Activated T-cell treated with anti-CD3 and anti-CD28 coated beads, Interleukin-2, amount 50 U/mL, for 48 hours (primary cell): ENCODE results near the gene CREB3L2.

ENCODE experiments used
- DNase-seq, 2 experiments: peaks; one replicate each; pipeline ENCODE4 v3.0.0-alpha.2; 2020

CREB3L2 gene

DNA sequence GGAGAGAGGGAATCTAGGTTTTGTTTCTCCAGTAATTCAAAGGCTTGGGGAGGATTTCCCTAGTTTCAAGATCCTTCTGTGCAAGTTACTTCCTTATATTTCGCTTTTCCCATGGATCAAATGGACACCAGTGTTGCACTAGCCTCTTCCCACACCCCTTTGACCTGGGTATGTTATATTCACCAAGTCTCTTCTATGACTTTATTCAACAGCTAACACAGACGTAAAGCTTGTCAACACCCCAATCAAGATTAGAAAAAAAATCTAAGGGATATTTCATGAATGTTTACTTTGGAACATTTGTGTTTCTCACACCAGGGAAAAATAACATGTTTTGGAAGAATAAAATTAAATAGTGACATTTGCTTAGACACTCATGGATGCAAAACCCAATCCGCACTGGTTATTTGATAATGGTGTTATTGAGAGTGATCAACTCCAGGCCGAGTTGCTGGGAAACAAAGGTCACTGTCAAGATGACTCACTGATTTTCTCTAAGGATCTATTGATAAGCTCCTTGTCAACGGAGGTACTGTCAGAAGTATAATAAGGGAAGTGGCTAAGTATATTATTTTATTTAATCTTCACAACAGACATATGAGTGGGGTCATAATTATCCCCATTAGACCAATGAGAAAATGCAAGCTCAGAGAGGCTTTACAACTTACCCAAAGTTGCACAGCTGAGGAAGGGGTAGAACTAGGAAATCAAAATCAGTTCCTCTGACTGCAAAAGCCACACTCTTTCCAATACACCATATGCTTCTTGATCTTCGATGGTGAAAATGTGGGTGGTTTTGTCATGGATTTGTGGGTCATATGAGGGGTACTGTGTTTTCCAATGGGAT lies 52.2 kb downstream of the CREB3L2 start:
- DNase-seq, result no peak

- no peak for DNase-seq
These were observed 53.0 kb downstream of the CREB3L2 start for GRCh38 chr7:137948845-137949330.

DNA sequence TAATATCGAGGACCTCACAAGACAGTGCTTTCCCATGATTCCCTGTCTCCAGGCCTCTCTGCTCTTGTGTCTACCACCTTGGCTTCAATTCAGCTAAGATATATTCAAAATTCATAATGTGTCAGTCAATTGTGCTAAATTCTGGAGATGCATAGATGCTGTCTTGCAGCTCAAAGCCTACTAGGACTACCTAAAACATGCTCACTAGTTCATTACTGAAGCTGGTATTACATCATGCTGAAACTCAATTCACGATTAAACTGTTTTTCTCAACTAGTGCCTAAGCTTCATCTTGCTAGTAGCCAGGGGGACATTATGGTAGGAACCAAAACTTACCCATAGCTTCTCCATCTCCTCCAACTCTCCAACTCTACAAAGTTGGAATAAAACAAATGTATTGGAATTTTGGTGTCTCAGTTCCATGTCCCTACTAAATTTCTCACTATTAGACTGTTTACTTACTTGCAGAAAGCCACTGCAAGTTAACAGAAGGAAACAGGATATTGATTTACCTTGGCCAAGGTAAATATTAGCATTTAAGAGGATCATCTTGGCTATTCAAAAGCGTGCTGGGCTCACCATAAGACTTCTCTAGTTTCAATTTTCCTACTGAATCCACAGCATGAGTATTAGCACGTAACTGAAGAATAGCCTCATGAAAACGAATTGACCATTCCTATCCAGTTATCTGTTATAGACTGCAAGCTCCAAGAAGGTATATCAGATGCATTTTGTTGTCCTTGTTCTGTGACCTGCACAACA lies 53.6 kb downstream of the CREB3L2 start:
- no peak for DNase-seq

DNA sequence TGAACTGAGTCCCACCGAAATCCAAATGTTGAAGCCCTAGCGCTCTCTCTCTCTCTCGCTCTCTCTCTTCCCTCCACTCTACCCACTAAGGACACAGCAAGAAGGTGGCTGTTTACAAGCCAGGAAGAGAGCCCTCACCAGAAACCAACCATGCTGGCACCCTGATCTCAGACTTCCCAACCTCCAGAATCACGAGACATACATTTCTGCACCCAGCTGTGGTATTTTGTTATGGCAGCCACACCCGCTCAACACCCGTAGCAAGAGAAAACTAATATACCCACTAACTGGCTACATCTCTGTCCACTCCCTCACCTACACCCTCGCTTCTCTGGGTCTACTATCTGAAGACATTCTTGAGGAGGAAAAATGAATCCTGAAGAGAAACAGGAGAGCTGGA lies 54.8 kb downstream of the CREB3L2 start:
- no peak for DNase-seq

DNA sequence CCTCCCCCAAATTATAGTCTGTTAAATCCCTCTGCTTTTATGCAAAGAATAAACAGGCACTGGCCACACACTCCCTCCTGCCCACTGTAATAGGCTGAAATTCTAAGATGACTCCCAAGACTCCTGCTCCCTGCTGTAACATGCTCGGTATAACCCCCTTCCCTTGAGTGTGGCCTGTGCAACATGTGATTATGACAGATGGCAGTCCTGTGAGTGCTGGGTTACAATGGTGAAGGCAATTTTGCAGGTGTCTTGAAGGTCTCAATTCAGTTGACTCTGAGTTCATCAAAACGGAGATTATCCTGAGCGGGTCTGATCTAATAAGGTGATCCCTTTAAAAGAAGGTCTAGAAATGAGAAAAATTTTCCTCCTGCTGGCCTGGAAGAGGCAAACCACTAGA lies 55.9 kb downstream of the CREB3L2 start:
- no peak for DNase-seq

GRCh38 chr7:137944168-137944567 lies 57.7 kb downstream of the CREB3L2 start:
- no peak for DNase-seq

GRCh38 chr7:137943132-137943551 lies 58.7 kb downstream of the CREB3L2 start:
- no peak for DNase-seq

GRCh38 chr7:137942484-137943115 lies 59.3 kb downstream of the CREB3L2 start:
- DNase-seq, result no peak

- no peak for DNase-seq
These were observed 61.0 kb downstream of the CREB3L2 start for GRCh38 chr7:137940656-137941518.

DNA sequence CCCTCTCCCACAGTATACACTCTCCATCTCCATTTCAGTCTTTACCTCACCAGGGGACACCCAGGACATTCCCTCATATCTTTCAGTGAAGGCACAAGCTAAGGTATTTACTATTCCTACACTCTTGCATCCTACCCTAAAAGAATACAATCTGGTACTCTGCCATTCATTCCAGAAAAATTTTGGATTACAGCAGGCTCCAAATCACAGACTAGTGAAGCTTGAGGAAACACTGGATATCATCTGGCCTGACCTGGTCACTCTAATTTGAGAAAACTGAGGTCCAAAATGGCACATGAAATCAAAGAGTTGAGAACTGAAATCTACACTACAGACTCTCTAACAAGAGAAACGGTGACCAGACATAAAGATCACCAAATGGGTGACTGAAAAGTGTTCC lies 61.7 kb downstream of the CREB3L2 start:
- no peak for DNase-seq

- DNase-seq, result no peak
These were observed 64.7 kb downstream of the CREB3L2 start for GRCh38 chr7:137937202-137937560.

DNA sequence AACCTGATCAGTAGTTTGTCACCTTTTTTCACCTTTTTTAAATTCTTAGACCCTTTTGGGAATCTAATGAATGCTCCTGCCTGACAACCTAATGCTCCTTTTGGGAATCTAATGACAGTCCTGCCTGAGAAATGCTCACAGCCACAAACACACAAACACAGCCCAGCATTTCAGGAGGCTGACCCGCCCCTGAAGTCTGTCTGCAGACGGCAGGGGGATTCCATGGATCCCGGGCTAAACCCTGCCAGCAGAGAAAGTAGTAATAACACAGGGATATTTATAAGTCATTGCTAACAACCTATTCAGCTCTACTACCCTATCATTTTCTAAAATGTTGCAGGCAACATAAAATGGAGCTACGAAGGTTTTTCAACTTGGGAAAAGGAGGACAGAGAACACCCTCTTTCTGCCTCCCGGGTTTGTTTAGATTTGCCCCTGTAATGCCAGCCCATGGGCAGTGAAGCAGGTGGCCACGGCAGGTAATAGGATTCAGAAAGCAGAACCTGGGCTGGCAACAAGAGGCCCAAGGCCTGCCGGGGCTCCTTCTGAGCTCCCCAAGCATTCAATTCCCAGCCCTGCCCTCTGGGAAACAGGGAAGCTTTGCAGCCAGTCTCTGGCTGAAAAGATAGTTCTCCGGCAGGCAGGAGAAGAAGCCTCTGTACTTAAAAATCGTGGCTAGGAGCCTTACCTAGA lies 65.2 kb downstream of the CREB3L2 start:
- no peak for DNase-seq

- no peak for DNase-seq
These were observed 65.9 kb downstream of the CREB3L2 start for GRCh38 chr7:137935884-137936508.

- no peak for DNase-seq
These were observed 66.7 kb downstream of the CREB3L2 start for GRCh38 chr7:137934941-137935883.

DNA sequence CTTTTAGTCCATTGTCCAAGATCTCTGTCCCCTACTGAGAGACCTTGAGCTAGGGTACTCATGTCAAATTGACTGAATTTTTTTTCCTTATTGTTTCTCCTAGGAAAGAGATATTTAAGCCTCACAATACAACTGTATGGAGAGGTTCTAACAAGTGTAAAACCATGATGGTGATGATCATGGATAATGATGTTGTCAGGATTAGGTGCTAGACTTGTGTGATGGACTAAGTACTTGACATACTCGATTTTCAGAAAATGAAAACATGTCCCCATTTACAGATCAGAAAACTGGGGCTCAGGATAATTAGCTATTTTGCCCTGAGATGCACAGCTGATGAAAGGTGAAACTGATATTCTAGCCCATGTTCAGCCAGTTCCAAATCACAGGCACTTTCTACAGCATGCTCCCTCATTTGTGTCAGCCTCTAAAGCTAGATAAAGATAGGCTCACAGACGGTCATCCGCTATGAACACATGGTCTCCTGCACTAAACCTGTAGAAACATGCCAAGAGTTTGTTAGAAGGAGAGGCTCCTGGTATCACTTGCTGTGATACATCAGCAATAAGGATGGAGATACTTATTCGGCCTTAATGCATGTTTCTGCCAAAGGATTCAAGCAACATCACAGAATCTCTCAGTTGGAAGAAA lies 67.6 kb downstream of the CREB3L2 start:
- no peak for DNase-seq

GRCh38 chr7:137933270-137934017 lies 68.4 kb downstream of the CREB3L2 start:
- DNase-seq, result no peak

DNA sequence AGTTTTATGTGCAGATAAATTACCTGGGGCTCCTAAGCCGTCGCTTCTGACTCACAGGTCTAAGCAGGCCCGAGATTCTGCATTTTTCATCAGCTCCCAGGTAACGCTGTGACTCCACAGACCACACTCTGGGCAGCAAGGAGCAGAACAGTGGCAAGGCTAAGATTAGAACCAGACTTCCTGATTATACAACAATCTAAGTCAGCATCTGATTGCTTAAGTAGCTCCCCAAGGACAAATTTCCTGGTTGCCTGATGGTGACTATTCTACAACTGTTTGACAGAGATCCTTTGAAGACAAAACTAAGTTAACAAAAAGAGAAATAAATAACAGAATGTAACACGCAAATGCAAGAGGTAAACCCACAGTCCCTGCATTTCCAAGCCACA lies 69.0 kb downstream of the CREB3L2 start:
- no peak for DNase-seq

- DNase-seq, result no peak
These were observed 70.1 kb downstream of the CREB3L2 start for GRCh38 chr7:137931823-137932222.

GRCh38 chr7:137930581-137930980 lies 71.3 kb downstream of the CREB3L2 start:
- DNase-seq, result no peak
